ENCODE data around the gene EPYC.

GRCh38 chr12:90964616-90965015 lies 40.2 kb downstream of the EPYC start:
- TF ChIP-seq, protein P1, sequence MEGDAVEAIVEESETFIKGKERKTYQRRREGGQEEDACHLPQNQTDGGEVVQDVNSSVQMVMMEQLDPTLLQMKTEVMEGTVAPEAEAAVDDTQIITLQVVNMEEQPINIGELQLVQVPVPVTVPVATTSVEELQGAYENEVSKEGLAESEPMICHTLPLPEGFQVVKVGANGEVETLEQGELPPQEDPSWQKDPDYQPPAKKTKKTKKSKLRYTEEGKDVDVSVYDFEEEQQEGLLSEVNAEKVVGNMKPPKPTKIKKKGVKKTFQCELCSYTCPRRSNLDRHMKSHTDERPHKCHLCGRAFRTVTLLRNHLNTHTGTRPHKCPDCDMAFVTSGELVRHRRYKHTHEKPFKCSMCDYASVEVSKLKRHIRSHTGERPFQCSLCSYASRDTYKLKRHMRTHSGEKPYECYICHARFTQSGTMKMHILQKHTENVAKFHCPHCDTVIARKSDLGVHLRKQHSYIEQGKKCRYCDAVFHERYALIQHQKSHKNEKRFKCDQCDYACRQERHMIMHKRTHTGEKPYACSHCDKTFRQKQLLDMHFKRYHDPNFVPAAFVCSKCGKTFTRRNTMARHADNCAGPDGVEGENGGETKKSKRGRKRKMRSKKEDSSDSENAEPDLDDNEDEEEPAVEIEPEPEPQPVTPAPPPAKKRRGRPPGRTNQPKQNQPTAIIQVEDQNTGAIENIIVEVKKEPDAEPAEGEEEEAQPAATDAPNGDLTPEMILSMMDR (conservative IDR thresholded peaks at IDR 0.05; ENCODE audit: low read length), result no peak
- no peak for TF ChIP-seq EZH2phosphoT487 (IDR thresholded peaks at IDR 0.05; ENCODE audit: borderline replicate concordance, low read depth, low read length)

Measured in OCI-LY7 (cell line).